NOMO-1 treated with dmso at 0.1 percent for 144 hours (cell line): ENCODE measurements around the gene SPI1.
"Not testable (repeated sequence)": the region's sequence is repeated elsewhere in the genome, so short reads cannot be mapped to it uniquely, and the experiment has no call there.

Source experiments
- DNase-seq: peaks from one replicate; lab custom pipeline; 2025; ENCODE audit not compliant: unreplicated experiment; lab: John Stamatoyannopoulos, UW

The SPI1 gene

DNA sequence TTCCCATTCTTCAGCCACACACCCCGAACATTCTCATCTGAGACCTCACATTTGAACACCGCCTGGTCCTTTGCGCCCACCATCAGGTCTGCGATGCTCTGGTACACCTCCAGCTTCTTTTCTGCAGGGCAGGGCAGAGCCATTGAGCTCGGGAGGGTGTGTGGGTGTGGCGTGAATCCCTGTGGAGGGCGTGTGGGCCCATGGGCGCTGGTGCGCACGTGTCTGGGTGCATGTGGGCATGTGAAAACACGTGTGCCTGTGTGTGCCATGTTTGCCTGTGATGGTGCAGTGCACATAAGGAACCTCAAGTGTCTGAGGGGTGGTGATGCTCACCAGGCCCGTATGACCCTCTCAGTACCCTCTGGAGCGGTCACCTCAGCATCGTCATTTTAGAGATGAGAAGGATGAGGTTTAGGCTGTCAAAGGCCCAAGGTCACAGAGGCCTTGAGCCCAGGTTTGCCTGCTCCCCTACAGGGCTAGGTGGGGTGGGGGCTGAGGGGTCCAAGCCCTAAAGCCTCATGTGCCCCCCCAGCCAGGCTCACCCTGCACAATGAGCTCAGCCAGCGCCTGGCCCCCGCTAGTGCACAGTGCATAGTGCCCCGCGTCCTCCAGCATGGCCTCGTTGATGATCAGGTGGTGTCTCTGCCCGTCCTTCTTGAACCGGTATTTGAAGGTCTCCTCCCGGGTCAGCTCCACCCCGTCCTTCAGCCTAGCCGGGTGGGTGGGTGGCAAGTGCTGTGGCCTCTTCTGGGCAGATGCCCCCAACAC, 36.1 kb downstream of the SPI1 start:
- DNase-seq, result no peak

DNA sequence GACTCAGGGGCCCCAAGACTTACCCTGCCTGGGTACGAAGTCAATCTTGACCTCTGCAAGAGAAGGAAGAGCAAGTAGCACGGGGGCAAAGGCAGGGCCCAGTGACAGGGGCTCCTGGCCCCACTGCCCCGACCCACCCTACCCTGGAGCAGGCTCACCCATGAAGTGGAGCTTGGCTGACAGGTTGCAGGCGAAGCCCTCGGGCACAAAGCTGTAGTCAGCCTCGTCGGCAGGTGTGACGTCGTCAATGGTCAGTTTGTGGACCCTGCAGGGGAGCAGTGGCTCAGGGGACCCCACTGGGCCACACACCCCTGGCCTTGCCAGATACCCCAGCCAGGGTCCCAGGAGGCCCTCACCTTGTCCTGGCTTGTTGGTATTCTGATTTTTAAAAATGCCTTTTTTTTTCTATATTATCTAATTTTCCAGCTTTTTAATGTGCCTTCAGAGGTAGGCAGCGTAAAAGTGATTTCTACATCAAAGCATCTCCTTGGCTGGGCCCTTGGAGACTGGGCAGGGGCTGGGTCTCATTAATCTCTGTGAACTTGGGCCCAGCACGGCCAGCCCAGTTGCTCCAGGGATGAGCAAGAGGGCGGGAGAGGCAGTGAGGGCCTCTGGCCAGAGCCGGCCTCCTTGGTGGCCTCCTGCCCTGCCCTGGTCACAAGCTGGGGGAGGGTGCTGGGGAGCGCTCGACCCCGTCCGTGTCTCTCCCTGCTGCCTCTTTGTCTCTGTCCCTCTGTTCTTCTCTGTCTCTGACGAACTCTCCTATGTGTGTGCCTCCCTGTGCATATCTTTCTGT, 37.2 kb downstream of the SPI1 start:
- no peak for DNase-seq

DNA sequence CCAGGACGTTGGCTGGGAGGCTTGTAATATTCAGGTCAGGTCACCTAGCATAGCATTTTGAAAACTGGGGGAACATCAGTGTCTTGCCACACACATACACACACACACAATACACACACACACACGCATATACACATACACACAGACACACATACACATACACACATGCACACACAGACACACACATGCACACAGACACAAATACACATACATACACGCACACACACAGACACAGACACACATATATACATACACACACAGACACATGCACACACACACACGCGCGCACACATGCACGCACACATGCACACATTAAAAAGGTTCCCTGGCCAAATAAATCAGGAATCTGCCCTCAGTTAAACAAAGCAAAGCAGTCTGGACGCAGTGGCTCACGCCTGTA, 38.3 kb downstream of the SPI1 start:
- DNase-seq, result no peak

DNA sequence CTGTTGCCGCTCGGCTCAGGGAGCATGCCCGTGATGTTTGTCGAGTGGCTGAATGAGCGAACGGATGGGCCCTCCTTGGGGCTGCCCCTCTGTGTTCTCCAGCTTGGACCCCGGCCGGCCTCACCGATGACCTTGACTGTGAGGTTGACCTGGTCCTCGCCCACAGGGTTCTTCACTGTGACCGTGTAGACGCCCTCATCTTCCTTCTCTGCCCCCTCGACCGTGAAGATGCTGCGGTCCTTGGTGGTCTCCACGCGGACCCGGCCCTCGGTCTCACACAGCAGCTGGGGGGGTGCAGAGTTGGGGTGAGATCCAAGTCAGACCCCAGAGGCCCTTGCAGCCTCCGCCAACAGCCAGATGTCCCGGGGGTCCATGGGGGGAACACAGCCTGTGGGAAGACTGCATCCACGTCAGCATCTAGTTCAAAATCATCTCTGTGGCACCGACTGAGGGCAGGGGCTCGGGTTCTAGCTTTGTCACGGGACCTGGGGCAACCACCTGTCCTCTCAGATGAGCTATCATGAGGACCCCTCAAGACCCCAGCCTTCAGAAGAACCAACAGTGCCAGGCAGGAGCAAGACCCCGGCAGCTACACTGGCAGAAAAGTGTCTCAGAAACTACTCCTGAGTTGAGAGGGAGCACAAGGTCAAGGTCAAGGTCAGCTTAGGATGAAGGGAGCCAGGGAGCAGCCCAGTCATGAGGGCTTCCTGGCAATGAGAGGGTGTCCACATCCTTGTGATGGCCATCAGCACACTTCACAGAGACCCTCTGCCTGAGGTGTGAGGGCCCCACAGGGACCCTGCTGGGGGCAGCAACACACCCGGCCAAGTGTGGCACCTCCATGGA, 39.7 kb downstream of the SPI1 start:
- DNase-seq, result no peak

DNA sequence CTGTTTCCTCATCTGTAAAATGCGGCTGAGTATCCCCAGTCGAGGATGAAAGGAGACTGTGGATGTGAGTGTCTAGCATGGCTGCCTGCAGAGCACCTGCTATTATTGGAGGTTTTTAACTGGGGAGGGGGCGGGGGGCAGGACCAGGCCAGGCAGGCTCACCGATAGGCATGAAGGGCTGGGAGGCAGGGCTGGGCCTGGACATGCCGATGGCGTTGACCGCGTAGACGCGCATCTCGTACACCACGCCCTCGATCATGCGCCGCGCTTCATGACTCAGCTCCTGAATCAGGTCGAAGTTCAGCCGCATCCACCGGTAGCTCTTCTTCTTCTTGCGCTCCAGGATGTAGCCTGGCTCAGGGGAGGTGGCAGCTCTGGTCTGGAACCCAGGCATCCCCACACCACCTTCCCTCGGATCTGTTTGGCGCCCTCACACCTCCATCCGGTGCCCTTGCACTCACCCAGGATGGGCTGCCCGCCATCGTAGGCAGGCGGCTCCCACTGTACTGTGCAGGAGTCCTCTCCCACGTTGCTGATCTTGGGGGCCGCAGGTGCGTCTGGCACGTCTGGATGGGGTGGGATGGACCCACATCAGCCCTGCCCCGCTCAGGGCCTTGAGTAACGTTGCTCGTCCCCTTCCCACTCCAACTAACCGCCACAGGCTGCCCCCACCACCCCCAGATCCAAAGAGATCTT, 41.0 kb downstream of the SPI1 start:
- no peak for DNase-seq

DNA sequence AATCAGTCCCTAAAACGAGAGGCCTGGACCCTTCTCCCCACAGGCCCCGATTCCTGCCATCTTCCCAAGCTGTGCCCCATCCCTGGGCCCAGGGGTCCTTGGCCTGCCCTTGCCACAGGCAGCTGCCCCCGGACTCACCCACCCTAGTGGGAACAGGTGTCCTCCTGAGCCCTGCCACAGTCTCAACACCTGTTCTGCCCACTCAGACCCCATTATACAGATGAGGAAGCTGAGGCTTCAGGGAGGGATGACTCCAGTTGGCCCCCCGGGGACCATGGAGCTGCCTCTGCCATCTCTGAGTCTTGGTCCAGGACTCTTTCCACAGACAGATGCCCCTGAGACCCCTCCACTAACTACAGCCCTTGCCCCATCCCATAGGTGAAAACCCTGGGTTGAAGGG, 41.8 kb downstream of the SPI1 start:
- no peak for DNase-seq

DNA sequence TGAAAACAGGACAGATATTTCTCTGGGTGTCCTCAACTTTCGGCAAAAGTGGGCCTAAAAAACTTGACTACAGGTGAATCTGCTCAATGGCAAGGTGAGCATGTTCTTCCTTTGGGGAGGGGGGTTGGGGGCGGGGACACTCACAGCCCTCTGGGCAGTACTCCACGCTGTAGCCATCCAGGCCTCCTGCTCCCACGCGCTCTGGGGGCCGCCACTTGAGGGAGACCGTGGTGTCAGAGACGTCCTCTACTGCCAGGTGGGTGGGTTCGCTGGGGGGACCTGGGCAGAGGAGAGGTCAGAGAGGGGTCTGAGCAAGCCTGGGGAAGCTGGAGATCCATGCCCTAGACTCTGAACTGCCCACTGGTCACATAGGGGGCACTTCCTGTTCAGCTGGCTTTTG, 42.6 kb downstream of the SPI1 start:
- DNase-seq, result no peak

DNA sequence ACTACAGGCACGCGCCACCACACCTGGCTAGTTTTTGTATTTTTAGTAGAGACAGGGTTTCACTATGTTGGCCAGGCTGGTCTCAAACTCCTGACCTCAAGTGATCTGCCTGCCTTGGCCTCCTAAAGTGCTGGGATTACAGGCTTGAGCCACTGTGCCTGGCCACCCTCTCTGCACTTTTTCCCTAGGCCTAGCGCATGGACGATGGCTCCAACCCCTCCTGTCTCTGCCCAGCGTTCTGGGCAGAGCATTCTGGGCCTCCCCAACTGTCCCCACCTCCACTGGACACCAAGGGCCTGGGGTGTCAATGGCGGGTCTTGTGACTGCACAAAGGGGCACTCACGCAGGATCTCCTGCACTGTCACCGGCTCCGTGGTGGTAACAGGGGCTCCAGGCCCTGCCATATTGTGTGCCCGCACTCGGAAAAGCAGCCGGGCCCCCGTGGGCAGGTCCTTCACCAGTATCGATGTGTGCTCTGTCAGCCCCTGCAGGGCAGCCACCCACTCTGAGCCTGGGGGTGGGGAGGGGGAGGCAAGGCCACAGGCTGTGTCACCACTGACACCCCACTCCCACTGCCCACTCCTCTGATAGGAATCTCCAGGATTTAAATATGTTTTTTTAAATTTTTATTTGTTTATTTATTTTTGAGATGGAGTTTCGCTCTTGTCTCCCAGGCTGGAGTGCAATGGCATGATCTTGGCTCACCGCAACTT, 43.5 kb downstream of the SPI1 start:
- not testable (repeated sequence) for DNase-seq

DNA sequence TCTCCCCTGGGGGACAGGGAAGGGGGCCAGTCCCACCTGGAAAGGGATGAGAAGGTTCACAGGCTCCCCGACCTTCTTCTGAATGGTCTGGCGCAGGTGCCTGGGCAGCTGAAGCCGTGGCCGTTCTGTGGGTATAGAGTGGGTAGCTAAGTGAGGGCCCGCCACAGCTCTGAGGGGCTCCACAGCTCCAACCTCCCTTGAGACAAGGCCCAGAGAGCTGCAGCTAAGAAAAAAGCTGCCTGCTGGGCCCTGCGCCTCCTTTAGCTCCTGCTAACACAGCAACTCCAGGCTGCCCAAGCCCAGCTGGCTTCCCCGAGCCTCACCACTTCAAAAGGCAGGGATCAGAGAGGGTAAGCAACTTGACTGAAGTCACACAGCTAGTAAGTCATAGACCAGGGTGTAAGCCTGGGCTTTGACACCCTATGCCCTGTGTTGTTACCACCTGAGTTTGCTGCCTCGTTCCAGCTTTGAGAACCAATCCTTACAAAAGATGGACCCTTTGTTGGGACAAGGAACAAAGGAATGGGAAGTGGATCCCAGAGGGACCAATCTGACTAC, 44.4 kb downstream of the SPI1 start:
- no peak for DNase-seq

DNA sequence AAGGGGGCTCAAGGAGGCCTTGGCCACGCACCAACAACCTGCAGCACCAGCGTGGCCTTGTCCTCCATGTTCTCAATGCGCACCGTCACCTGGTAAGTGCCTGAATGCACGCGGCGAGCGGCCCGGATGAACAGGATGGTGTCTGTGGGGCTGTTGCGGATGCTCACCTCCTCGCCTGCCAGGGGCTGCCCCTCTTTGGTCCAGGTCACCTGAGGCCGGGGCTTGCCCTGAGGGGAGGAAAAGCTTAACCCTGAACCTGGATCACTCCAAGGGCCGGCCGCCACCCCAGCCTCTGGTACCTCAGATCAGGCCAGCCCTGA, 44.9 kb downstream of the SPI1 start:
- no peak for DNase-seq

DNA sequence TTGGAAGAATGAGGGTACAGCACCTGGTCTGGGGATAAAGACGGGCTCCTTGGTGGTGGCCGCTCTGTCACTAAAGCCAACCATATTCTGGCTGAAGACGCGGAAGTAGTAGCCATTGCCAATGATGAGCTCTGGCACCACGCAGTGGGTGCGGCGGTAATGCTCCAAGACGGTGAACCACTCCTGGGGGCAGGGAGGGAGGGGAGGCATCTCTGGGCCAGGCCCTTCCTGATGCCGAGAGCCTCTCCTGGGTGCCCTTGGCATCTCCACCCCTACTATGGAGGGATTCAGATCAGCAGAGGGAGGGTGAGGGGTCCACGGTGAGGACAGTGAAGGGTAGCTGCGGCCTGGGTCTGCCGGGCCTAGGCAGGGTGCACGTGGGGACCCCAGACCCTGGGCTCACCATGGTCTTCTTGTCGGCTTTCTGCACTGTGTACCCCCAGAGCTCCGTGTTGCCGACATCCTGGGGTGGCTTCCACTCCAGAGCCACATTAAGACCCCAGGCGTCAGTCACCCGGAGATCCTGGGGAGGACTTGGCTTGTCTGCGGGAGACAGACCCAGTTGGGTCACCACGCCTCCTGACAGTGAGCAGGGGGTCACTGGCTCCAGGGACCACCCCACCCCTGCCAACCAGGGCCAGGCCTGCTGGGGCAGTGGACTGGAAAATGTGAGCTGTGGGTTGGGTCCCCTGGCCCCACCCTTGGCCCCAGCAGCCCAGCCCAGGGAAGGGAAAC, 45.4 kb downstream of the SPI1 start:
- DNase-seq, result no peak

DNA sequence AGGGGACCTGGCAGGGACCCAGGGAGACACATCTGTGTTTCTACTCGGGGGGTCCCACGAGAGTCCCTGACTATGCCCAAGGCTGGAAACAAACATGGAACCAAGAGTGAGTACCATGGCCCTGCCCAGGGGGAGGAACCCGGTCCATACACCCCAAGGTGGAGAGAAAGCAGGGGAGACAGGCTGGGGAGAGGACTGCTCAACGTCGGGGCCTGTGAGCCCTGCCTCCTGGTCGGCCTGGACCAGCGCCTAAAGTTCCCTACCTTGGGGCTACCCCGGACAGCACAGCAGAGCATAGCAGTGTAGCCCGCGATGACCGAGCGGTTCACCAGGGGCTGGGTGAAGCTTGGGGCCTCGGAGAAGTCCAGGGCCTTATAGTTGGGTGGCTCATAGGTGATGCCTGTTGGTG, 46.0 kb downstream of the SPI1 start:
- no peak for DNase-seq

DNA sequence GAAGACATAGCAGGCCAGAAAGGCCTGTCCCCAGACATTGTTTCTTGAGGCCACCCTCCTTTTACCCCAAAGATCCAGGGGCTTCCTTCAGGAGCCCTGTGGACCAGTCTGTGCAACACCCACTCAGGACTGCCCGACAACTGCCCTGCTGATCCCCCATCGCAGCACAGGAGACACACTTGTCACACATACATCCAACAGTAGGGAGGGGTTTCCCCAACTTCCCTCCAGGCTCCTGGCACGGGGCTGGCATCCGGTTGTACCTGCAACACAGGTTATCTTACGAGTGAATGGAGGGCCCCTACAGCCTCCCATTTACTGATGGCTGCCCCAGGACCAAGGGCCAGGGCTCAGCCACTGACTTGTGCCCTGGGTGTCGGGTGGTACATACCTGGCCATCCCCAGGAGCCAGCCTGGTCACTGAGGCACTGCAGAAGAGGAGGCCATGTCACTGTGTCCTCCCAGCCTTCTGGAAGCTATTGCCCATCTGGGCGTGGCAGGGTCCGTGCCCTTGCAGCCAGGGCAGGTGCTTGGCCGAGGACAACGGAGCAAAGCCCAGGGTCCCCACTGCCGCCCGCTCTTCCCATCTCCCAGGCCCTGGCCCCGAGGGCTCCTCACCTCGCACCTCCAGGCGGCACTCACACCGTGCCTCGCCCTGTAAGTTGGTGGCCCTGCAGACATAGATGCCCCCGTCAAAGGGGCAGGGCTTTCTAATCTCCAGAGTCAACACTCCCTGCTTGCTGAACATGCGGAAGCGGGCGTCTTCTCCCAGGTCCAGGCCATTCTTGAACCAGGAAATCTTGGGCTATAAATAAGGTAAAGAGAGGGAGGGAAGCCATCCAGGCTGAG, 46.7 kb downstream of the SPI1 start:
- DNase-seq, result no peak

DNA sequence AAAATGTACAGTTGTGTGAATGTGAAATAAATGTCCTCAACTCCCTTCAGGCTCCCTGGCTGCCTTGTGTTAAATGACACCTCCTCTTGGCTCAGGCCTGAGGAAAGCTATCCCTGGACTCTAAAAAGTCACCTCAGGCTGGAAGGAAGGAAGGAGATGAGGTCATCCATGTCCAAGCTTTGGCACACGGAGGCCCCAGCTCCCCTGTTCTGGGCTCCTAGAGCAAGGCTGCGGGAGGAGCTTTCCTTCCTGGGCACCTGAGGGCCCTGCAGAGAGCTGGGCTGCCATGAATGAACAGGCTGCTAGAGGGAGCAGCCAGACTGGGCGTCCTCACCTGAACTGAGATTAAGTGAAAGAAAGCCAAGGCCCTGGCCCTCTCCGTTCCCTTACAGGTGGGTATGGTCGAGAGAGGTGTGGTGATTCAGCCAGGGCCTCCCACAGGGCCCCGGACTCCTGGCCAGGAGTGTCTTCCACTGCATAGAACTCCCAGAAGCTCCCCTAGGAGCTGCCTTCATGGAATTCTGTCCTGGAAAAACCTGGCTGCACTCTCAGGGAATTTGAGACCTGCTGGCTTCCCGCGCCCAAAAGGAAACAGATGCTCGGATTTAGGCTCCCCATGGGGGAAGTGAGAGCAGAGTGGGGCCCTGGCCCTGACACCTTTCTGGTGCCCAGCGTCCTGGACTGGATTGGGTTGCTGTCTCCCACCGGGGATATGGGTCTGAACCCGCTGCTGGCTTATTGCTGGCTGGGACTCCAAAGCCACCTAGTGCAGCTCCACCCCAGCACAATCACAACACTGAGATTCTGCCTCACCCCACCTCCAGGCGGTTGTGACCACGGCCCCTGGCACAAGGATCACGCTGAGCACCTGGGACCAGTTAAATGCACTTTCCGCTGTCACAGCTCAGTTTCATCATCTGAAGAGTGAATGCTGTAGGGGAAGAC, 48.1 kb downstream of the SPI1 start:
- DNase-seq, result no peak

DNA sequence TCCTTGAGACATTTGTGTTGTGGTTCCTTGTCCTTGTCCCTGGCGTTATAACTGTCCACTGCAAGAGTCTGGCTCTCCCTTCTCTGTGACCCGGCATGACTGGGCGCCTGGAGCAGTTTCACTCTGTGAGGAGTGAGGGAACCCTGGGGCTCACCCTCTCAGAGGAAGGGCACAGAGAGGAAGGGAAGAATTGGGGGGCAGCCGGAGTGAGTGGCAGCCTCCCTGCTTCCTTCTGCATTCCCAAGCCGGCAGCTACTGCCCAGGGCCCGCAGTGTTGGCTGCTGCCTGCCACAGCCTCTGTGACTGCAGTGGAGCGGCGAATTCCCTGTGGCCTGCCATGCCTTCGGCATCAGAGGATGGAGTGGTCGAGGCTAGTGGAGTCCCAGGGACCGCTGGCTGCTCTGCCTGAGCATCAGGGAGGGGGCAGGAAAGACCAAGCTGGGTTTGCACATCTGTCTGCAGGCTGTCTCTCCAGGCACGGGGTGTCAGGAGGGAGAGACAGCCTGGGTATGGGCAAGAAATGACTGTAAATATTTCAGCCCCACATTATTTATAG, 48.8 kb downstream of the SPI1 start:
- no peak for DNase-seq

DNA sequence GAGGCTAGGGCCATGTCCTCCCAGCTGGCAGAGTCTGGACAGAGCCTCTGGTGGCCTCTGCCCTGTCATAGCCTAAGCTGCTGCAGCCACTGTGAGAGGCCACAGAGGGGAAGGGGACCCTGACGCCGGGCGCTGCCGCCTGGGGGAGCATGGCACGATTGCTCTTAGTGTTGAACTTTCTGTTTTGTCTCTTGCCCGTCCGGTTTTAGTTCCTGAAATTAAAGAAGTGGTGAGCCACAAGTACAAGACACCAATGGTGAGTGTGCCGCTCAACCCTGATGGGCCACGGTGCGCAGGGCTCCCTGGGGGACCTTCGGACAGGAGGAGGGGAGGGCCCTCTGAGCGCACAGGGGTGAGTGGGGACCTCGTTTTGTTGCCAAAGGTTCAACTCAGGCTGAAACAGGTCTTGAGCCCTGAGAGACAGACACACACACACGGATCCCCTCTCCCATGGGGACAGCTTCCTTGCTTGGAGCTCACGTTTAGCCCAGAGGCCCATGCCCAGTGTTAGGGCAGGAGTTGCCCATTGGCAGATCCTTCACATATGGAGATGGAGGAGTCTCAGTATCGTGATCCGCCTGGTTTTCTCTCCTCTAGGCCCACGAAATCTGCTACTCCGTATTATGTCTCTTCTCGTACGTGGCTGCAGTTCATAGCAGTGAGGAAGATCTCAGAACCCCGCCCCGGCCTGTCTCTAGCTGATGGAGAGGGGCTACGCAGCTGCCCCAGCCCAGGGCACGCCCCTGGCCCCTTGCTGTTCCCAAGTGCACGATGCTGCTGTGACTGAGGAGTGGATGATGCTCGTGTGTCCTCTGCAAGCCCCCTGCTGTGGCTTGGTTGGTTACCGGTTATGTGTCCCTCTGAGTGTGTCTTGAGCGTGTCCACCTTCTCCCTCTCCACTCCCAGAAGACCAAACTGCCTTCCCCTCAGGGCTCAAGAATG, 49.6 kb downstream of the SPI1 start:
- peak; percentile 6 for DNase-seq
